ENCODE data around the gene TSFM.

DNA sequence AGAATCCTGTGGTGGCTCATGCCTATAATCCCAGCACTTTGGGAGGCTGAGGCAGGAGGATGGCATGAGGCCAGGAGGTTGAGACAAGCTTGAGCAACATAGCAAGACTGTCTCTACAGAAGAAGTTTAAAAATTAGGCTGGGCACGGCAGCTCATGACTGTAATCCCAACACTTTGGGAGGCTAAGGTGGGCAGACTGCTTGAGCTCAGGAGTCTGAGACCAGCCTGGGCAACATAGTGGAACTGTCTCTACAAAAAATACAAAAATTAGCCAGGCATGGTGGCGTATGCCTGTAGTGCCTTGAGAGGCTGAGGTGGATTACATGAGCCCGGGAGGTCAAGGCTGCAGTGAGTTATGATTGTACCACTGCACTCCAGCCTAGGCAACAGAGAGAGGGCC lies 14.7 kb upstream of the TSFM start:
- TF ChIP-seq POLR2AphosphoS5 (IDR thresholded peaks at IDR 0.05) (no peak), POLR2A (IDR thresholded peaks at IDR 0.05) (no peak)
- TF ChIP-seq, protein P1, sequence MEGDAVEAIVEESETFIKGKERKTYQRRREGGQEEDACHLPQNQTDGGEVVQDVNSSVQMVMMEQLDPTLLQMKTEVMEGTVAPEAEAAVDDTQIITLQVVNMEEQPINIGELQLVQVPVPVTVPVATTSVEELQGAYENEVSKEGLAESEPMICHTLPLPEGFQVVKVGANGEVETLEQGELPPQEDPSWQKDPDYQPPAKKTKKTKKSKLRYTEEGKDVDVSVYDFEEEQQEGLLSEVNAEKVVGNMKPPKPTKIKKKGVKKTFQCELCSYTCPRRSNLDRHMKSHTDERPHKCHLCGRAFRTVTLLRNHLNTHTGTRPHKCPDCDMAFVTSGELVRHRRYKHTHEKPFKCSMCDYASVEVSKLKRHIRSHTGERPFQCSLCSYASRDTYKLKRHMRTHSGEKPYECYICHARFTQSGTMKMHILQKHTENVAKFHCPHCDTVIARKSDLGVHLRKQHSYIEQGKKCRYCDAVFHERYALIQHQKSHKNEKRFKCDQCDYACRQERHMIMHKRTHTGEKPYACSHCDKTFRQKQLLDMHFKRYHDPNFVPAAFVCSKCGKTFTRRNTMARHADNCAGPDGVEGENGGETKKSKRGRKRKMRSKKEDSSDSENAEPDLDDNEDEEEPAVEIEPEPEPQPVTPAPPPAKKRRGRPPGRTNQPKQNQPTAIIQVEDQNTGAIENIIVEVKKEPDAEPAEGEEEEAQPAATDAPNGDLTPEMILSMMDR (IDR thresholded peaks at IDR 0.05) = no peak

All from sigmoid colon (tissue), 4 donors.